B cell (primary cell): ENCODE measurements around the gene ABCA4. TPM values are rescaled to one million over a fixed set of nuclear protein-coding genes. Genes with fewer than 3 reads are reported as not detected.

ENCODE experiments used
- ATAC-seq: fragments of 200-7000 bp; cut with Tn5 transposase; one replicate; pipeline ENCODE4 v1.10.0; 2021; ENCODE audit warnings: low read depth, mild to moderate bottlenecking, moderate number of reproducible peaks, moderate library complexity
- CTCF ChIA-PET: fragments of 350-600 bp; sonication (Branson Sonifier 250); formaldehyde crosslinking; loops from one replicate; lab custom pipeline; 2021; ENCODE audit warnings: antibody characterized with exemption, inconsistent platforms; lab: Charles Lee
- POLR2A ChIA-PET: fragments of 350-600 bp; sonication (Branson Sonifier 250); formaldehyde crosslinking; loops from one replicate; lab custom pipeline; 2021; ENCODE audit warnings: antibody characterized with exemption; lab: Charles Lee
- DNase-seq: peaks from one replicate; pipeline ENCODE4 v3.0.0; 2013
- H2AFZ ChIP-seq: 2 replicates; pipeline ENCODE4 v1.6.1; 2012; ENCODE audit warnings: mild to moderate bottlenecking, low read depth, low read length; ENCODE audit not compliant: insufficient read depth, poor library complexity, severe bottlenecking
- H3K27ac ChIP-seq, 2 donors: 1 replicate in 1 of 2; 2 replicates in 1 of 2; pipeline ENCODE4 v1.5.1; 2012 to 2013; ENCODE audit warnings: low read length in 2 of 2, mild to moderate bottlenecking in 2 of 2, moderate library complexity in 1 of 2
- H3K27me3 ChIP-seq, 4 experiments: fragments of 200-600 bp in 1 of 4; sonication (generic) in 1 of 4; replicated peaks in 1 of 4; 1 replicate in 2 of 4; 2 replicates in 2 of 4; pipeline versions ENCODE4 v1.6.1 to v1.7.0; 2013 to 2016; ENCODE audit warnings: low read length in 3 of 4, mild to moderate bottlenecking in 2 of 4, mixed read lengths in 1 of 4, moderate library complexity in 1 of 4; ENCODE audit not compliant: insufficient read depth in 4 of 4, control insufficient read depth in 3 of 4; ENCODE audit errors: control extremely low read depth in 1 of 4
- H3K36me3 ChIP-seq, 2 experiments: replicated peaks in 1 of 2; 1 replicate in 1 of 2; 2 replicates in 1 of 2; pipeline versions ENCODE4 v1.6.1 to v1.7.1; 2013; ENCODE audit warnings: low read length in 1 of 2; ENCODE audit not compliant: insufficient read depth in 2 of 2, control insufficient read depth in 1 of 2; ENCODE audit errors: control extremely low read depth in 1 of 2, extremely low read depth in 1 of 2
- H3K4me1 ChIP-seq, 2 donors: fragments of 200-600 bp in 1 of 2; sonication (generic) in 1 of 2; 1 replicate in 1 of 2; 2 replicates in 1 of 2; pipeline versions ENCODE4 v1.5.1 to v1.6.1; 2013 to 2017; ENCODE audit warnings: low read length in 2 of 2; ENCODE audit not compliant: control insufficient read depth in 2 of 2, insufficient read depth in 2 of 2
- H3K4me2 ChIP-seq: replicated peaks from 2 replicates; pipeline ENCODE3; 2012; ENCODE audit warnings: mild to moderate bottlenecking, low read depth, low read length; ENCODE audit not compliant: poor library complexity, severe bottlenecking
- H3K4me3 ChIP-seq, 5 experiments: fragments of 200-600 bp in 1 of 5; sonication (generic) in 1 of 5; 1 replicate in 3 of 5; 2 replicates in 2 of 5; pipeline versions ENCODE4 v1.5.1 to v1.7.0; 2011 to 2016; ENCODE audit warnings: low read length in 4 of 5, mild to moderate bottlenecking in 4 of 5, low read depth in 2 of 5, control low read depth in 1 of 5, moderate library complexity in 1 of 5; ENCODE audit not compliant: insufficient read depth in 1 of 5; ENCODE audit errors: control extremely low read depth in 1 of 5, extremely low read depth in 1 of 5
- H3K79me2 ChIP-seq: fragments of 200-600 bp; sonication (generic); one replicate; pipeline ENCODE4 v1.6.0; 2016; ENCODE audit warnings: low read length; ENCODE audit not compliant: control insufficient read depth, insufficient read depth
- H3K9ac ChIP-seq: fragments of 200-600 bp; sonication (generic); 2 replicates; pipeline ENCODE4 v1.6.1; 2017; ENCODE audit warnings: mild to moderate bottlenecking, low read length, moderate library complexity
- H3K9me3 ChIP-seq, 3 donors: one replicate each; pipeline versions ENCODE4 v1.6.1 to v1.7.1; 2013; ENCODE audit warnings: low read length in 2 of 3; ENCODE audit not compliant: control insufficient read depth in 2 of 3, insufficient read depth in 1 of 3; ENCODE audit errors: control extremely low read depth in 1 of 3
- H4K20me1 ChIP-seq: 2 replicates; pipeline ENCODE4 v1.6.0; 2012; ENCODE audit warnings: mild to moderate bottlenecking, low read length; ENCODE audit not compliant: insufficient read depth, control insufficient read depth, poor library complexity, severe bottlenecking
- H3K27ac Mint-ChIP-seq: one replicate; pipeline ENCODE4 v1.8.0; 2021; ENCODE audit warnings: mixed read lengths
- H3K27me3 Mint-ChIP-seq: one replicate; pipeline ENCODE4 v1.8.0; 2021; ENCODE audit warnings: mixed read lengths
- H3K4me1 Mint-ChIP-seq: one replicate; pipeline ENCODE4 v1.8.0; 2021; ENCODE audit warnings: mixed read lengths
- H3K4me3 Mint-ChIP-seq: one replicate; pipeline ENCODE4 v1.8.0; 2021; ENCODE audit warnings: mixed read lengths
- H3K9me3 Mint-ChIP-seq: one replicate; pipeline ENCODE4 v1.8.0; 2022; ENCODE audit warnings: mixed read lengths; ENCODE audit not compliant: insufficient read depth
- CTCF ChIP-seq: fragments of 200-600 bp; IDR thresholded peaks from one replicate; pipeline ENCODE4 v1.8.0; 2022; ENCODE audit warnings: antibody characterized with exemption, mild to moderate bottlenecking
- EZH2 ChIP-seq: IDR thresholded peaks from 2 replicates; pipeline ENCODE4 v1.6.1; 2012; ENCODE audit warnings: borderline replicate concordance, low read depth, mild to moderate bottlenecking, moderate library complexity, low read length; ENCODE audit not compliant: insufficient read depth, poor library complexity, severe bottlenecking
- WGBS: methylation state at CpG from one replicate; pipeline ENCODE4 v1.1.5; 2013; ENCODE audit warnings: missing lambda C conversion rate; ENCODE audit not compliant: insufficient coverage; 5-methylcytosine and 5-hydroxymethylcytosine counted together
- intact Hi-C: fragments of 100-400 bp; cut with micrococcal nuclease; formaldehyde crosslinking; loops from one replicate; pipeline ENCODE4 v1.10.0; 2022
- polyA plus RNA-seq: library from polyadenylated mRNA; depleted of rRNA; stranded (reverse); fragments of >200 nt; gene quantifications from 2 replicates; pipeline ENCODE4 v1.2.3, GENCODE V29; 2012
- total RNA-seq, 2 donors: library from RNA; stranded (reverse); fragments of 120-200 nt in 1 of 2; gene quantifications; 1 replicate in 1 of 2; 2 replicates in 1 of 2; pipeline versions ENCODE4 v1.2.3 to v1.2.4, GENCODE V29; 2013 to 2022

Gene ABCA4
- total and polyA plus RNA-seq, 2 donors (not counting 1 experiment from before 2014, with no cell fraction given), result not detected

DNA sequence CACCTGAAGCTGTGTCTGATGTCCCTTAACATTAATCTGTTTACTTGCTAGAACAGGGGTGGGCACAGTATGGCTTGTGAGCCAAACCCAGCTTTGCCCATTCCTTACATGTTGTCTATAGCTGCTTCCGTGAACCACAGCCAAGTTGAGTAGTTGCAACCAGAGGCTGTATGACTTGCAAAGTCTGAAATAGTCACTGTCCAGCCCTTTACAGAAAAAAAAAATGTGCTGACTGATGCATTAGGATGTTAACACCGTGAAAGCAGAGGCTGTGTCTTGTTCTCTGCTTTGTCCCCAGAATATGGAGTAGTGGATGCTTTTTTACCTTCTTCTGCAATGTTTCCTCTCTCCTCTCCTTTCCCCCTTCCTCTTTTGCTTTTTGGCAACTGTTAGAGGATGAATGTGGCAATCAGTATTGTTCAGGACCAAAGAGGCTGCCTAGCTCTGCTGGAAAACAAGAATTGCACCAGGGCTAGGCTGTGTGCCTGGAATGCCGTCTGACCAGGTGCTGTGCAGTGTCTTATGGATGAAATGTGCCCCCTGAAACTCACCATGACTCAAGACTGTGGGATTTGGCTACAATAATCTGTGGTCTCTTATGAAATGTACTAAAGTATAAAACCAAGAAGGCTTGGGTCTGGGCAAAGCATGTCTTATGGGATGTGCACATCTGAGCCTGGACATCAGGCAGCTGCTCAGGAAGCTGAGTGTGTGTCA is 132.2 kb downstream of the ABCA4 start:
- ChIA-PET CTCF (interaction anchor here (0.9 kb wide), 1 partner anchor 866 kb away, joined by 4 read pairs; no protein-coding TSS in a partner anchor), POLR2A (no interaction called here)
- no peaks in the 10 kb centered on the region for H4K20me1 ChIP-seq
- no peak overlapping the region for H3K4me2 ChIP-seq
- Mint-ChIP-seq H3K27me3 (peaks cover 35% of the 10 kb centered on the region), H3K4me3 (no peak overlapping the region), H3K4me1 (no peaks in the 10 kb centered on the region), H3K27ac (no peak overlapping the region), H3K9me3 (no peaks in the 10 kb centered on the region)
- no peak overlapping the region for H2AFZ ChIP-seq
- H3K9ac ChIP-seq, result no peak overlapping the region
- H3K27ac ChIP-seq, result no peak overlapping the region
- H3K36me3 ChIP-seq, result no peaks in the 10 kb centered on the region
- 91% methylated on average over 2 of the region's 3 CpGs for WGBS
- intact Hi-C loops, result no loop called here
- H3K4me3 ChIP-seq, result no peak overlapping the region
- peaks cover 0 to 1% (median 0%) of the 10 kb centered on the region in 3 donors for H3K9me3 ChIP-seq
- DNase-seq (no peak), ATAC-seq (no peak)
- no peaks in the 10 kb centered on the region for H3K79me2 ChIP-seq
- no peaks in the 10 kb centered on the region for H3K4me1 ChIP-seq
- TF ChIP-seq EZH2 (no peak), CTCF (no peak)
- H3K27me3 ChIP-seq, result peaks cover 0 to 4% (median 0%) of the 10 kb centered on the region in 4 experiments

- Histone ChIP-seq H3K9ac (no peak overlapping the region), H3K79me2 (no peaks in the 10 kb centered on the region), H3K27ac (no peak overlapping the region), H3K4me2 (no peak overlapping the region), H3K27me3 (no peaks in the 10 kb centered on the region), H3K36me3 (no peaks in the 10 kb centered on the region), H3K4me1 (no peaks in the 10 kb centered on the region), H4K20me1 (no peaks in the 10 kb centered on the region), H3K9me3 (peaks cover 0 to 1% (median 0%) of the 10 kb centered on the region in 3 donors), H2AFZ (no peak overlapping the region), H3K4me3 (no peak overlapping the region)
- WGBS, result no CpG with 5 or more reads among the region's 1 CpG
- H3K9me3 Mint-ChIP-seq, result no peaks in the 10 kb centered on the region
- H3K27ac Mint-ChIP-seq, result no peak overlapping the region
- DNase-seq (no peak), ATAC-seq (no peak)
- peaks cover 26% of the 10 kb centered on the region for H3K27me3 Mint-ChIP-seq
- TF ChIP-seq CTCF, result no peak
- TF ChIP-seq EZH2, result no peak
- CTCF ChIA-PET, result no interaction called here
- intact Hi-C loops, result no loop called here
- H3K4me1 Mint-ChIP-seq, result no peaks in the 10 kb centered on the region
- POLR2A ChIA-PET, result no interaction called here
- H3K4me3 Mint-ChIP-seq, result no peak overlapping the region
Observed at GRCh38 chr1:93981274-93981667, 139.7 kb downstream of the ABCA4 start.
